ENCODE data around the gene FHOD1.
A peak's percentile ranks its signal among the peaks of the same experiment; 100 is the strongest.

FHOD1 gene

DNA sequence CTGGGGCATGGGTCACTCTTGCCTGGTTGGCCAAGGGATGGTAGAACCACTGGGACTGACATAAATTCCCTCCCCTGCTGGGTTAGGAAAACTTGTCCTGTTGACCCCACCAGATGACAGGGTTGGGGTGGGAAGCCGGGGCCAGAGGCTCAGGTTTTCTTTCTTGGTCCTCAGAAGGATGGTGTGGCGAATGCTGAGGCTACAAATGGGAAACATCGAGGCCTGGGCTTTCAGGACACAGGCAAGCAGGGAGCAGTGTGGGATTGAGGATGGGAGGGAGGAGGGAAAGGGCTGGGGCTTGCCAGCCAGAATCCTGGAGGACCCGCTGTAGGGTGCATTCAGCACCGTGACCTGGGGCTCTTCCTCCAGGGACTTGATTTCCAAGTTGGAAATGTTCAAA is 17.6 kb upstream of the FHOD1 start:
- no peak overlapping the region for H3K4me3 ChIP-seq (ENCODE audit: low read depth, low read length)
- TF ChIP-seq, protein P1, sequence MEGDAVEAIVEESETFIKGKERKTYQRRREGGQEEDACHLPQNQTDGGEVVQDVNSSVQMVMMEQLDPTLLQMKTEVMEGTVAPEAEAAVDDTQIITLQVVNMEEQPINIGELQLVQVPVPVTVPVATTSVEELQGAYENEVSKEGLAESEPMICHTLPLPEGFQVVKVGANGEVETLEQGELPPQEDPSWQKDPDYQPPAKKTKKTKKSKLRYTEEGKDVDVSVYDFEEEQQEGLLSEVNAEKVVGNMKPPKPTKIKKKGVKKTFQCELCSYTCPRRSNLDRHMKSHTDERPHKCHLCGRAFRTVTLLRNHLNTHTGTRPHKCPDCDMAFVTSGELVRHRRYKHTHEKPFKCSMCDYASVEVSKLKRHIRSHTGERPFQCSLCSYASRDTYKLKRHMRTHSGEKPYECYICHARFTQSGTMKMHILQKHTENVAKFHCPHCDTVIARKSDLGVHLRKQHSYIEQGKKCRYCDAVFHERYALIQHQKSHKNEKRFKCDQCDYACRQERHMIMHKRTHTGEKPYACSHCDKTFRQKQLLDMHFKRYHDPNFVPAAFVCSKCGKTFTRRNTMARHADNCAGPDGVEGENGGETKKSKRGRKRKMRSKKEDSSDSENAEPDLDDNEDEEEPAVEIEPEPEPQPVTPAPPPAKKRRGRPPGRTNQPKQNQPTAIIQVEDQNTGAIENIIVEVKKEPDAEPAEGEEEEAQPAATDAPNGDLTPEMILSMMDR (IDR thresholded peaks at IDR 0.05; ENCODE audit: low read depth, low read length, missing control alignments): no peak
- no peak for DNase-seq (ENCODE audit: low read depth)

DNA sequence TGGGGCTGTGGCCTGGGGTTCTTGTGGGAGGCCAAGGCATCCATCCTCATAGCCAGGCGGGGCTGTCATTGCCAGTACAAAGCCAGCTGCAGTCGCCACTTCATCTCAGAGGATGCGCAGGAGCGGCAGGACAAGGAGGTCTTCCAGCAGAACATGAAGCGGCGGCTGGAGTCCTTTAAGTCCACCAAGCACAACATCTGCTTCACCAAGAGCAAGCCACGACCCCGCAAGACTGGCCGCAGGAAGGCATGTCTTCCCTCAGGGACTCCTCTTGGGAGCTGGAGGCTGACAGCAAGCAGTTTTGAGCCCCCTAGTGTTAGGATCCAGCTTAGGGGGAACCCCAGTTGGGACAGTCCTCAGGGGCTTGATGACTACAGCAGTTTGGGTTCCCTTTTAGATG is 17.0 kb upstream of the FHOD1 start:
- DNase-seq (ENCODE audit: low read depth): no peak
- TF ChIP-seq, protein P1 (IDR thresholded peaks at IDR 0.05; ENCODE audit: low read depth, low read length, missing control alignments): peak; percentile 29
- no peak overlapping the region for H3K4me3 ChIP-seq (ENCODE audit: low read depth, low read length)

DNA sequence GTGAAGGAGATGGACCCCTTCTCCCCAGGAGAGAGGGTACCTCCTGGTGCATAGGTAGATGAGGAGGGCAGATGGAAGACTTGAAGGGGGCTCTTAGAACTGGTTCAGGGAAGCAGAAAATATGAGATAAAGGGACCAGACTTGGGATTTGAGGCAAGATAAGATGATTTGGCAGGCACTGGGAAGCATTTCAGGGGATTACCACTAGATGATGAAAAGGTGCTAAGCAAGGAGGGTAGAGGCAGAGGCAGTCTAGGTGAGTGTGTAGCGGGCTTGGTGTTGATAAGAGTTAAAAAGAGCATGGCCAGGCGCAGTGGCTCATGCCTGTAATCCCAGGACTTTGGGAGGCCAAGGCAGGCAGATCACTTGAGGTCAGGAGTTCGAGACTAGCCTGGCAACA is 15.9 kb upstream of the FHOD1 start:
- no peak overlapping the region for H3K4me3 ChIP-seq (ENCODE audit: low read depth, low read length)
- TF ChIP-seq, protein P1 (IDR thresholded peaks at IDR 0.05; ENCODE audit: low read depth, low read length, missing control alignments): no peak
- no peak for DNase-seq (ENCODE audit: low read depth)

DNA sequence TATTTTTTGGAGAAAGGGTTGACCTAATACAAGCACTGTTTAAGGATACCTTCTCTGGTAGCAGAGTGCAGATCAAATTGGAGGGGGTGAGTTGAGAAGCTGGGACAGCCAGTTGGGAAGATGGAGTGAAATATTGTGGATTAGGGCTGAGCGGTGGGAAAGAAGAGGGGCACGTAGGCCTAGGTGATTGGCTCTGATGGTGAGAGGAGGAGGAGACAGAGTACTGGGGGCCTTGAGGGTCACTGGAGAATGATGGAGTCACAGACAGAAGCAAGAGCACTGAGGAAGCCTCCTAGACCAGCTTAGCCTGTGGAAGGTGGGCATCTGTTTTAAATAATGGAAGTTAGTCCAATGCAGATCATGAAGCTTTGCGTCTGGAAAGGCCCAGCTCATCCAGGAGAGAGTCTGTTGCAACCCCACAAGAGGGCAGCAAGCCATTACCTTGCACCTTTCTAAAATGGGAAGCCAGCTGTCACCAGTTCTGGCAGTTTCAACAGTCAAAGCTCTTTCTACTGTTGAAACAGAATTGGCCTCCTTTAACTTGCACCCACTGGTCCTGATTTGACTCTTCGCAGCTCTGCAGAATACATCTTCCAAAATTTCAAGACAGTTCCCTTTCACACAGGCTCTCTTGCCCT is 13.3 kb upstream of the FHOD1 start:
- TF ChIP-seq, protein P1 (IDR thresholded peaks at IDR 0.05; ENCODE audit: low read depth, low read length, missing control alignments): peak; percentile 74
- H3K4me3 ChIP-seq (ENCODE audit: low read depth, low read length): no peak overlapping the region
- no peak for DNase-seq (ENCODE audit: low read depth)

DNA sequence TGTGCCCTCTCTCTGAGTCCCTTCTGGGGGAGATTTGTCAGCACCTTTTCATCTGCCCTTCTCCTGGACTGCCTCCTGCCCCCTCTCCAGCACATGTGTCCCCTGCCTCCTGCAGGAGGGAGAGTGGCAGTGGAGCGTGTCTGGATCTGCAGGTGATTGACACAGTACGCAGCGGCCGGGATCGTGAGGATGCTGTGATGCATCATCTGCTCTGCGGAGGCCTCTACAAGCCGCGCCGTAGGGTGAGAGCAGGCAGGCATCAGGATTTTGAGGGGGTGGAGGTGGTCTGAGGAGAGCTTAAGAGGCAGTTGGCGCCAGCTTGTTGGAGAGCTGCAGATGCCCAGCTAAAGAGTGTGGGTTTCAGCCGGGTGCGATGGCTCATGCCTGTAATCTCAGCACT is 12.4 kb upstream of the FHOD1 start:
- TF ChIP-seq, protein P1 (IDR thresholded peaks at IDR 0.05; ENCODE audit: low read depth, low read length, missing control alignments): no peak
- H3K4me3 ChIP-seq (ENCODE audit: low read depth, low read length): no peak overlapping the region
- DNase-seq (ENCODE audit: low read depth): no peak

DNA sequence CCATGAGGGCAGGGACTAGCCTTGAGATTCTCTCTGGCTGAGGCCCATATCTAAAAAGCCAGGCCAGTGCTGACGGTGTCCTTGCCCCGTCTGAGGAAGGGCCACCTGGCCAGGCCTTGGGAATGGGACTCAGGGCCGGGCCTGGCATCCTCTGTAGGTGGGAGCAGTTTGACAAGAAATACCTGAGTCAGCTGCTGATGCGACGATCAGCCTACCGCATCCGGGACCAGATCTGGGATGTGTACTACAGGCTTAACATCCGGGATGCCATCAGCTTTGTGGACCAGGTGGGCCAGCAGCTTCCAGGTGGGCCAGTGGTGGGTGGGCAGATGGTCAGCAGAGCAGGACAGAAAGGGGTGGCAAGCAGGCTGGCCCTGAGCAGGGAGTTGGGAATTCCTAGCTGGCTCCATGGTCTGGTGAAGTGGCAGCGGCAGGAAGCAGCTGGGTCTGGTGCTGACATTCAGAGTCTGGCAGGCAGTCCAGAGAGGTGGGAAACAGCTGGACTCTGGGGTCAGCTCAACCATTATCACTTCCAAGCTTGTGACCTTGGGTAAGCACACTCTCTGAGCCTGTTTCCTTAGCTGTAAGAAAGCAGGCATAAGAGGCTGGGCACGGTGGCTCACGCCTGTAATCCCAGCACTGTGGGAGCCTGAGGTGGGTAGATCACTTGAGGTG is 11.0 kb upstream of the FHOD1 start:
- no peak overlapping the region for H3K4me3 ChIP-seq (ENCODE audit: low read depth, low read length)
- TF ChIP-seq, protein P1 (IDR thresholded peaks at IDR 0.05; ENCODE audit: low read depth, low read length, missing control alignments): no peak

More for the DNA sequence above, 11.0 kb upstream of the FHOD1 start:
- DNase-seq (ENCODE audit: low read depth): no peak
